ENCODE results near the gene NAPSA. TPM values are rescaled to one million over a fixed set of nuclear protein-coding genes. Genes with fewer than 3 reads are reported as not detected.
"Not testable (repeated sequence)": the region's sequence is repeated elsewhere in the genome, so short reads cannot be mapped to it uniquely, and the experiment has no call there.

Gene NAPSA
- total RNA-seq, 2 experiments from 2014 or later = 1.7 to 1.9 TPM

DNA sequence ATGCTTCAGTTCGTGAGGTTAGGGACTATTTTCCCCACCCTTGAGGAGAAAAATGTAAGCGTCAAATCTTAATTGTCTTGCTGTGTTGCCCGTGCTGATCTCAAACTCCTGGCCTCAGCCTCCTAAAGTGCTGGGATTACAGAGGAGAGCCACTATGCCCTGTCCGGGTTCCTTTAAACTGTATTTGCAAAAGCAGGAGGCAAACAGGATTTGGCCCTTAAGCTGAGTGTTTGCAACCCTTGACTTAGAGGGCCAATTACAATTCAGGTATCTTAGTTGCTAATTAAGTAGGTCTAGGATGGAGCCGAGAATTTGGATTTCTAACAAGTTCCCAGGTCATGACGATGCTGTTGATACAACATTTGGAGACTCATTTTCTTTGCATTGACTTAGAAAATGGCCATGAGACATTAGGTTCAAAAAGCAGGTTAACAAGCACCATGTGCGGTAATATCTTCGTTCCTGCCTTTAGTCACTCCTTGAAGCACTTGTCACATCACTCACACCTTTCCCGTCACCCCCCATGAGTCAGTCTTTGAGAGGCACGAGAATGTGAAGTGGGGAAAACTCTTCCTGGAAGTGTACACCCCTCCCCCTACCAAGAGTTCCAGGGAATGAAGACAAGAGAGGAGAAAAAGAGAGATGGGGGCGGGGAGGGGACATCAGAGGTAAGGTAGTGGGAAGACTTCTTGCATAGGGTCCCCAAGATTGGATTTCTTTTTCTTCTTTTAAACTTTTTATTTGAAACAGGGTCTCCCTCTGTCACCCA lies 2.6 kb downstream of the NAPSA start:
- ChIA-PET CTCF (interaction anchor here (1.0 to 1.5 kb wide), 4 partner anchors 13 to 149 kb away, joined by 3 to 4 read pairs (median 3); partner anchors contain the start of genes JOSD2 and NR1H2), POLR2A (no interaction called here)
- H3K27me3 Mint-ChIP-seq = no peaks in the 10 kb centered on the region
- peak overlapping the region; percentile 78 for H3K27ac Mint-ChIP-seq
- DNase-seq = no peak
- peak overlapping the region; percentile 18 for H3K4me3 Mint-ChIP-seq
- peaks cover 6% of the 10 kb centered on the region for H3K36me3 Mint-ChIP-seq (ENCODE audit: low read depth)
- H3K4me1 Mint-ChIP-seq = peaks cover 79% of the 10 kb centered on the region
- peaks cover 2% of the 10 kb centered on the region for H3K9me3 Mint-ChIP-seq

DNA sequence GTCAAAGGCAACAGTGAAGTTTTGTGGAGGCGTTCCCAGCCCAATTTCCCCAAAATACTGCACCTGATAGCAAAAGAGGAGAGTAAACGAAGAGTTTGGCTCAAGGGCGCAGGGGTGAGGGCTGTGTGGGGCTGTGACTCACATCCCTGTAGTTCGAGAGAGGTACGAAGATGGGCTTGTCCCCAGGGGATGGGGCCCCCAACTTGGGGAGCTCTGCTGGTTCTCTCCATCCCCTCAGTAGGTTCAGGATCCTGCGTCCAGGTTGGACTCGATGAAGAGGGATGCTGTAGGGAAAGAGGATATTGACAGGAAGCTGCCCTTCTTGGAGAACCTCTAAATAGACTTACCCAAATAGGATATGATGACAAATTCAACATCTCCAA lies 3.4 kb downstream of the NAPSA start:
- Mint-ChIP-seq H3K27me3 (no peaks in the 10 kb centered on the region), H3K27ac (peak overlapping the region; percentile 9), H3K36me3 (ENCODE audit: low read depth) (peaks cover 6% of the 10 kb centered on the region), H3K4me3 (no peak overlapping the region), H3K9me3 (peaks cover 2% of the 10 kb centered on the region), H3K4me1 (peaks cover 72% of the 10 kb centered on the region)
- no peak for DNase-seq
- CTCF ChIA-PET = interaction anchor here (0.6 to 1.1 kb wide), 3 partner anchors 42 to 1637 kb away, joined by 3 to 6 read pairs (median 3); partner anchors contain the start of gene JOSD2
- POLR2A ChIA-PET = interaction anchor here (0.5 kb wide), 1 partner anchor 548 kb away, joined by 3 read pairs; no protein-coding TSS in a partner anchor

GRCh38 chr19:50361290-50362029 lies 4.0 kb downstream of the NAPSA start:
- Mint-ChIP-seq H3K27ac (peak overlapping the region; percentile 74), H3K9me3 (peaks cover 2% of the 10 kb centered on the region), H3K4me1 (peaks cover 74% of the 10 kb centered on the region), H3K27me3 (no peaks in the 10 kb centered on the region), H3K4me3 (no peak overlapping the region), H3K36me3 (ENCODE audit: low read depth) (peaks cover 6% of the 10 kb centered on the region)
- CTCF ChIA-PET = interaction anchor here (0.6 to 1.1 kb wide), 3 partner anchors 43 to 1636 kb away, joined by 3 to 6 read pairs (median 3); partner anchors contain the start of gene JOSD2
- DNase-seq = no peak
- POLR2A ChIA-PET = interaction anchor here (0.5 kb wide), 1 partner anchor 548 kb away, joined by 3 read pairs; no protein-coding TSS in a partner anchor

DNA sequence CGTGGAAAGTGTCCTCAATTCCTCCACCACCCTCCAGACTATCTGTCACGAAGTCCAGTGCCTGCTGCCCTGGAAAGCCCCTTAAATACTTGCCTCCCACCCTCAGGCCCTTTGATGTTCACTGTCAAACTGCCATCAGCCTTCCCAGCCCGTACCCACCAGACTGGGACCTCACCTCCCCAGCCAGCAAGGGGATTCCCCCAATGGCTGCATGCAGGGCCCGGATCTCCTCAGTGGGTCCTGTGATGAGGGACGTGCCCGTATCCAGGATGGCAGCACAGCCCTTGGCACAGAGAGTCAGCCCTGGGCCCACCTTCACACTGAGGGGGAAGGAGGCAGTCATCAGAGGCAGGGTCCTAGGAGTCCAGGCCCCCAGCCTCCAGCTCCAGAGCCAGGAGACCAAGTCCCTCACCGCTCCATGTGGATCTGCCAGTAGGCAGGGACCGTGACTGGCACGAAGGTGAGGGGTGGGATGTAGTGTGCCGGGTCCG lies 6.1 kb downstream of the NAPSA start:
- DNase-seq = no peak
- ChIA-PET POLR2A (no interaction called here), CTCF (interaction anchor here (3.0 kb wide), 1 partner anchor 13 kb away, joined by 9 read pairs; no protein-coding TSS in a partner anchor)
- Mint-ChIP-seq H3K4me3 (peak overlapping the region; percentile 83), H3K36me3 (ENCODE audit: low read depth) (peaks cover 6% of the 10 kb centered on the region), H3K4me1 (peaks cover 57% of the 10 kb centered on the region), H3K27ac (peak overlapping the region; percentile 99), H3K9me3 (peaks cover 2% of the 10 kb centered on the region), H3K27me3 (no peaks in the 10 kb centered on the region)

DNA sequence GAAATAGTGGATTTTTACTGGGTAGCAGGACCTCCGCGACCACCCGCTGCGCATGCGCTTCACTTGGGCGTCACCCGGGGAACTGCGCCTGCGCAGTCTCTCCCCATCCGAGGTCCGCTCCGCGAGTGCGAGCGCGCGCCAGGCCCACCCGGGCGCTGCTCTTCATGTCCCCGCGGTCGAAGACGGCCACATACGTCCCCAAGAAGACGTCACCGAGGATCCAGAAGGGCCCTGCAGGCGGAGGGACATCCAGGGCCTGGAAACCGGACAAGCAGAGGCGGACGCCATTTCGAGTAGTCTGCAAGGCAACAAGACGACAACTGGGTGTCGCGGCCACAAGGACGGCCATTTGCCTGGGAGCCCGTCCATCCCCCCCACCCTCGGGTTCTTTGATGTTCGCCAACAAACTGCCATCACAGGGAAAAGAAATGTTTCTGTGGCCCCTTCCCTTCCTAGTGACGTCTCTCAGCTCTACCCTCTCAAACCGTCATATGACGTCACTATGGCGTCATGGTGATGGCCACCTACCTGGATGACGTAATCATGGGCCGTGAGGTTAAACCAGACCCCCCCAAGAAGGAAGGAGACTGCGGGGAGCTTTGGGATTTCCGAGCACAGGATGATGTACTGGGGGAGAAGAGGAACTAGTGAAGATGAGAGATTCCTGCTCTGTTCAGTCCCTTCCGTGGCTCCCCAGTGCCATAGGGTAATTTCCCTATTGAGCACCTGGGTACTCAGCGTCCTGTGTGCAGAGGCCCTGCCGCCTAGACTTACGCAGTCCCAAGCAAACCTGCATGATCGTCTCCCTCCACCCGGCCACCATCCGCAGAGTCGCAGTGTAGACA lies 6.7 kb downstream of the NAPSA start:
- peaks cover 2% of the 10 kb centered on the region for H3K9me3 Mint-ChIP-seq
- H3K4me3 Mint-ChIP-seq = peak overlapping the region; percentile 83
- H3K27me3 Mint-ChIP-seq = no peaks in the 10 kb centered on the region
- peak overlapping the region; percentile 99 for H3K27ac Mint-ChIP-seq
- CTCF ChIA-PET = interaction anchor here (1.6 to 3.0 kb wide), 6 partner anchors 10 to 104 kb away, joined by 5 to 19 read pairs (median 10); no protein-coding TSS in a partner anchor
- peaks cover 6% of the 10 kb centered on the region for H3K36me3 Mint-ChIP-seq (ENCODE audit: low read depth)
- peak; percentile 80 for DNase-seq
- POLR2A ChIA-PET = no interaction called here
- H3K4me1 Mint-ChIP-seq = peaks cover 54% of the 10 kb centered on the region

DNA sequence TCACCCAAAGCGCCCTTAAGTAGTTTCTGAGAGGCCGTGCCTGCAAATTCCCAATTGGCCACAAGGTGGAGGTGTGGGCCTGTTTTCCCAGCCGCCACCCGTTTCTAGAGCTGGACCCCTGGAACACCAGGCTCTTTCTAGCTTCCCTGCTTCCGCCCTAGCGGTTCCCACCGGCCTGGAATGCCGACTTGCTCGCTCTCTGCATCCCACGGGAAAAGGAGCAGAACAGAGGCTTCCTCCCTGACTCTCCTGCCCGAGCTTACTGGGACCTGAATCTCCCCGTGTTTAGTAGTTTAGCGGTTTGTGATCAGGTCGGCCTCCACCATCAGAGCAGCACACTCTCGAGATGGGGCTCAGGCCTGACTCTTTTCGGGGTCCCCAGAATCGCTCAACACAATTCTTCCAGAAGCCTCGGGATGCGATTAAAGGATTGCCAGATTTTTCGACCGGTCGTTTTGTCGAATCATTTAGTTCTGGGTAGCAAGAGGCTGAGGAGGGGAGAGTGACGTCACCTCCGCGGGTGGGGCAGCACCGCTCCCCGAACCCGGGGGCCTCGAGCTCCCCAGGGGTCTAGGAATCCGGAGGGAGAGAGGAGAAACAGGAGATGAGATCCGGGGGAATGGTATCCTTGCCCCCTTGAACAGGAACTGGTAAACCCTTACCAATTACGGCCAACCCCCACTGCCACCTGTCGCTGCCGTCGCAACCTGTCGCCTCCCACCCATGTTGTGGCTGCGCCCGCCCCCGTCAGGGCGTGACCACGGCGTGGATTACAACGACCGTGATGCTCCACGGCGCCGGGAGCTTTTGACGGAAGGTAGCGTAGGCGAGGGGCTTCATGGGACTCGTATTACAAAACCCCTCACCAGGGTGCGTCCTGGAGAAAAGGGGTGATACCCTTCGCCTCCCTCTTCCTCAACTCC lies 8.0 kb downstream of the NAPSA start:
- DNase-seq = peak; percentile 91
- H3K27me3 Mint-ChIP-seq = no peaks in the 10 kb centered on the region
- H3K4me3 Mint-ChIP-seq = peak overlapping the region; percentile 83
- ChIA-PET POLR2A (interaction anchor here (0.5 kb wide), 1 partner anchor 118 kb away, joined by 4 read pairs; no protein-coding TSS in a partner anchor), CTCF (interaction anchor here (0.7 to 3.0 kb wide), 23 partner anchors 9 to 427 kb away, joined by 3 to 19 read pairs (median 5); partner anchors contain the start of genes EMC10, KCNC3 and NR1H2)
- H3K36me3 Mint-ChIP-seq (ENCODE audit: low read depth) = peaks cover 6% of the 10 kb centered on the region
- peaks cover 43% of the 10 kb centered on the region for H3K4me1 Mint-ChIP-seq
- H3K9me3 Mint-ChIP-seq = peaks cover 2% of the 10 kb centered on the region
- peak overlapping the region; percentile 99 for H3K27ac Mint-ChIP-seq

DNA sequence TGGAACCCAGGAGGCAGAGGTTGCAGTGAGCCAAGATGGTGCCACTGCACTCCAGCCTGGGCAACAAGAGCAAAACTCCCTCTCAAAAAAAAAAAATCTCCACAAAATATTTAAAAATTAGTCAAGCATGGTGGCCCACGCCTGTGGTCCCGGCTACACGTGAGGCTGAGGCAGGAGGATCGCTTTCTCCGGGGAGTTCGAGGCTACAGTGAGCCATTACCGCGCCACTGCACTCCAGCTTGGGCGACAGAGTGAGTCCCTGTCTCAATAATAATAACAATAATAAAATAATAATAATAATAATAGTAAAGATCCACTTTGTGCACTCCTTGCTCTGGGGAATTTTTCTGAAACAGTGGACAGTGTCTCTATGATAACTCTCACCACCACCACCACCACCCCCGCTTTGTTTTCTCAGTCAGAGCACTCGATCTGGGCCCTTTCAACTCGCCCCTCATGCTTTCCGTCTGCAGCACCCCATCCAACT lies 8.7 kb downstream of the NAPSA start:
- Mint-ChIP-seq H3K27me3 (no peaks in the 10 kb centered on the region), H3K9me3 (peaks cover 2% of the 10 kb centered on the region), H3K27ac (peak overlapping the region; percentile 99), H3K4me3 (peak overlapping the region; percentile 83), H3K36me3 (ENCODE audit: low read depth) (peaks cover 6% of the 10 kb centered on the region), H3K4me1 (peaks cover 36% of the 10 kb centered on the region)
- POLR2A ChIA-PET = interaction anchor here (0.5 kb wide), 1 partner anchor 118 kb away, joined by 4 read pairs; no protein-coding TSS in a partner anchor
- CTCF ChIA-PET = interaction anchor here (0.7 to 3.0 kb wide), 22 partner anchors 9 to 427 kb away, joined by 3 to 19 read pairs (median 5); partner anchors contain the start of genes EMC10, KCNC3 and NR1H2
- DNase-seq = no peak

GRCh38 chr19:50353487-50353880 lies 12.0 kb downstream of the NAPSA start:
- H3K36me3 Mint-ChIP-seq (ENCODE audit: low read depth); H3K27ac Mint-ChIP-seq; H3K27me3 Mint-ChIP-seq; H3K4me1 Mint-ChIP-seq; POLR2A ChIA-PET; DNase-seq; H3K9me3 Mint-ChIP-seq; H3K4me3 Mint-ChIP-seq: not testable (repeated sequence)
- CTCF ChIA-PET = interaction anchor here (0.7 to 1.0 kb wide), 2 partner anchors 21 to 202 kb away, joined by 3 read pairs; no protein-coding TSS in a partner anchor

GRCh38 chr19:50352242-50352641 lies 13.2 kb downstream of the NAPSA start:
- H3K36me3 Mint-ChIP-seq (ENCODE audit: low read depth) = peaks cover 2% of the 10 kb centered on the region
- peaks cover 11% of the 10 kb centered on the region for H3K4me1 Mint-ChIP-seq
- ChIA-PET CTCF (interaction anchor here (1.0 to 1.8 kb wide), 6 partner anchors 15 to 108 kb away, joined by 3 to 7 read pairs (median 4); partner anchors contain the start of gene KCNC3), POLR2A (no interaction called here)
- DNase-seq = no peak
- H3K4me3 Mint-ChIP-seq = no peak overlapping the region
- H3K27me3 Mint-ChIP-seq = no peaks in the 10 kb centered on the region
- H3K27ac Mint-ChIP-seq = no peak overlapping the region
- H3K9me3 Mint-ChIP-seq = no peaks in the 10 kb centered on the region

- H3K27ac Mint-ChIP-seq = no peak overlapping the region
- ChIA-PET POLR2A (interaction anchor here (0.6 kb wide), 1 partner anchor 16 kb away, joined by 3 read pairs; no protein-coding TSS in a partner anchor), CTCF (interaction anchor here (1.6 to 2.0 kb wide), 2 partner anchors 8 to 14 kb away, joined by 3 to 10 read pairs; no protein-coding TSS in a partner anchor)
- peaks cover 13% of the 10 kb centered on the region for H3K36me3 Mint-ChIP-seq (ENCODE audit: low read depth)
- peaks cover 7% of the 10 kb centered on the region for H3K9me3 Mint-ChIP-seq
- no peak for DNase-seq
- H3K27me3 Mint-ChIP-seq = no peaks in the 10 kb centered on the region
- peaks cover 26% of the 10 kb centered on the region for H3K4me1 Mint-ChIP-seq
- no peak overlapping the region for H3K4me3 Mint-ChIP-seq
Observed at GRCh38 chr19:50349277-50350057, 16.0 kb downstream of the NAPSA start.

All from activated CD4-positive, alpha-beta T cell treated with anti-CD3 and anti-CD28 coated beads, Interleukin-2, amount 10 ng/mL, durations not matched to agents 7 days and 5 days (primary cell).